Omental fat pad (tissue), 4 donors: ENCODE data around the gene TUBGCP6. TPM values are rescaled to one million over a fixed set of nuclear protein-coding genes. Genes with fewer than 3 reads are reported as not detected.

Experiments used
- ATAC-seq: fragments of 150-250 bp; one replicate; pipeline ENCODE4 v1.9.1; 2016; ENCODE audit warnings: mild to moderate bottlenecking, moderate library complexity; ENCODE audit not compliant: low FRiP score
- DNase-seq: peaks from one replicate; pipeline ENCODE4 v3.0.0-alpha.2; 2019; ENCODE audit warnings: low spot score
- total RNA-seq, 4 donors: library from RNA; depleted of rRNA; stranded (reverse); fragments of >200 nt; gene quantifications; one replicate each; pipeline ENCODE4 v1.1.0, GENCODE V29; 2016
- TF ChIP-seq, protein P1 (sequence below), 3 donors: fragments of 450-650 bp; IDR thresholded peaks; one replicate each; pipeline ENCODE4 v1.5.1; 2016 to 2017; ENCODE audit warnings: antibody characterized with exemption in 3 of 3, mild to moderate bottlenecking in 3 of 3, moderate library complexity in 2 of 3

TUBGCP6 gene
- total RNA-seq, 4 donors from 2014 or later = 32.7 to 52.2 (median 33.5) TPM

DNA sequence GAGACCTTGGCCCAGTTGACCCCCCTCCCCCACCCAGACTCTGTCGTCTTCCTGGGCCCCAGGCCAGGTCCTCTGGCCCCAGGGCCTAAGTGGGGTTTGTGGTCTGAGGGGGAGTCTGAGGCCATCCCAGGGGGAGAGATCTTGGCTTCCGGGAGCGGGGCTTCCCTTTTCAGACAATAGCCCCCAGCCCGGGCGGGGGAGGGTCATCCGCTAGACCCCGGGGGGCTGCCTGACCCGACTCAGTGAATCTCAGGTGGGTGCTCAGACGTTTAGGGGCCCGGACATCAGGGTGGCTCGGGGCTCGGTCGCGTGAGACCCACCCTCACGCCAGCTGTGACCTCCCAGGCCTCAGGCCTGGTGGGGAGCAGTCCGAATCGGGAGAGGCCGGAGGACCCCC lies 24.7 kb upstream of the TUBGCP6 start:
- ATAC-seq (no peak), DNase-seq (no peak)
- TF ChIP-seq, protein P1, sequence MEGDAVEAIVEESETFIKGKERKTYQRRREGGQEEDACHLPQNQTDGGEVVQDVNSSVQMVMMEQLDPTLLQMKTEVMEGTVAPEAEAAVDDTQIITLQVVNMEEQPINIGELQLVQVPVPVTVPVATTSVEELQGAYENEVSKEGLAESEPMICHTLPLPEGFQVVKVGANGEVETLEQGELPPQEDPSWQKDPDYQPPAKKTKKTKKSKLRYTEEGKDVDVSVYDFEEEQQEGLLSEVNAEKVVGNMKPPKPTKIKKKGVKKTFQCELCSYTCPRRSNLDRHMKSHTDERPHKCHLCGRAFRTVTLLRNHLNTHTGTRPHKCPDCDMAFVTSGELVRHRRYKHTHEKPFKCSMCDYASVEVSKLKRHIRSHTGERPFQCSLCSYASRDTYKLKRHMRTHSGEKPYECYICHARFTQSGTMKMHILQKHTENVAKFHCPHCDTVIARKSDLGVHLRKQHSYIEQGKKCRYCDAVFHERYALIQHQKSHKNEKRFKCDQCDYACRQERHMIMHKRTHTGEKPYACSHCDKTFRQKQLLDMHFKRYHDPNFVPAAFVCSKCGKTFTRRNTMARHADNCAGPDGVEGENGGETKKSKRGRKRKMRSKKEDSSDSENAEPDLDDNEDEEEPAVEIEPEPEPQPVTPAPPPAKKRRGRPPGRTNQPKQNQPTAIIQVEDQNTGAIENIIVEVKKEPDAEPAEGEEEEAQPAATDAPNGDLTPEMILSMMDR (IDR thresholded peaks at IDR 0.05) = no peak

DNA sequence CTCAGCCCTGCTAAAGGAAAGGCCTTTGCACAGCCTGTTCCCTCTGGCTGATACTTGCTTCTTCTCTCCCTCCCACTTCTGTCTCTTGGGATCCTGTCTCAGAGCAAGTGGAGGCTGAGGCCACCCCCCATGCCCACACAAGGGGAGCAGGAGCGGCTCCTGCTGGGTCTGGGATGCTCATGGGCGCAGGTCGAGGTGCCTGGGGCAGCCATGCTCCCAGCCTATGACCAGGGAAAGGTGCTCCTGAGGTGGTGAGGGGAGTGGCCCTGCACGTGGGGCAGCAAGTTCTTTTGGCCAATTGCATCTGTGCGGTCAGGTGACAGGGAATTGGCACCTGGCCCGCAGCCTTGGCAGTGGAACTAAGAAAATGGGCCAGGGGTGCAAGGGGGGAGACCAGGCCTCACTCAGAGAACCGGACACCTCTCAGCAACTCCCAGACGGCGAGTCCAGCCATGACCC lies 23.9 kb upstream of the TUBGCP6 start:
- TF ChIP-seq, protein P1 (IDR thresholded peaks at IDR 0.05) = no peak
- DNase-seq (no peak), ATAC-seq (no peak)

DNA sequence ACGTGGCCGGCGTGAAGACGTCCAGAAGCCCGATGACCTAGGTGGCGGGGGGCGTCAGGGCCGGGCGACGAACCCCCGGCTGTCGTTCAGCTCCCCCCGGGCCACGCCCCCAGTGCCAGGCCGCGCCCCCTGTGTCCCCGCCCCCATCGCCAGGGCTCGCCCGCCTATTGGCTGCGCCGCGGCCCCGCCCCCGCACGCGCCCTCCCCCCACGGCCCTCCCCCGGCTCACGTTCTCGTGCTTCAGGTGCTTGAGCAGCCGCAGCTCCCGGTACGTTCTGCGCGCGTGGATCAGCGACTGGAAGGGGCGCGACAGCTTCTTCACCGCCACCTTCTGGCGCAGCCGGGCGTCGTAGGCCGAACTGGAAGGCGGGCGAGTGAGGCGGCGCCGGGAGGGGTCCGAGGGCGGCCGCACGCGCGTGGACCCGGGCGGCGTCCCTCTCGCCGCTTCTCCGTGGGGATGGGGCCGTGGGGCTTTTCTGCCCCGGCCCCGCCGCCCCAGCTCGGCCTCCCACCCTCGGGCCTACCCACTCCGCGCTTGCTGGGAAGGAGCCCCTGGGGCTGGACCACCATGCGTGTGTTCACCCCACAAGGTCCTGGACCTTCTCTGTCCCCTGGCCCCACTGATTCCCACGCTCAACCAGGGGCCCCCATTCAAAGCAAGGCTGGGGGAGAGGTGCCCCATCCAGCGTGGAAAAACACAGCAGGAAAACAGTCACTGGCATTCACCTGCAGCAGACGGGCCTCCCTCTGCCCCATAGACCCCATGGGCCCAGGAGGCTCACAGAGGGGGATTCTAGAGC lies 23.0 kb upstream of the TUBGCP6 start:
- ATAC-seq (no peak), DNase-seq (no peak)
- TF ChIP-seq, protein P1 (IDR thresholded peaks at IDR 0.05) = no peak

DNA sequence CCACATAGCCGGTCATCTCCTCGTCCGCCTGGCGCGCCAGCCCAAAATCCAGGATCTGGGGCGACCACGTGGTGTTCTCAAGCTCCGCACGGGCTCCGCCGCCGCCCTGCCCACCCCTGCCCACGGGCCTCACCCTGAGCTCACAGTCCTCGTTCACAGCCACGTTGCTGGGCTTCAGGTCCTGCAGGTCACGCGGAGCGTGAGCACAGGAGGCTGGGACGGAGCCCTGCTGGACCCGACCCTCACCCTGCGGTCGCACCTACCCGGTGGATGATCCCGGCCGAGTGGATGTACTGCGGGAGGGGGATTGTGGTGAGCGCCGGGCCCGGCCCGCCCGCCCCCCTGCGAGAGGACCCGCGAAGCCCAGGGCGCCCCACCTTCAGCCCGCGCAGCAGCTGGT lies 22.2 kb upstream of the TUBGCP6 start:
- TF ChIP-seq, protein P1 (IDR thresholded peaks at IDR 0.05) = no peak
- ATAC-seq (no peak), DNase-seq (no peak)

DNA sequence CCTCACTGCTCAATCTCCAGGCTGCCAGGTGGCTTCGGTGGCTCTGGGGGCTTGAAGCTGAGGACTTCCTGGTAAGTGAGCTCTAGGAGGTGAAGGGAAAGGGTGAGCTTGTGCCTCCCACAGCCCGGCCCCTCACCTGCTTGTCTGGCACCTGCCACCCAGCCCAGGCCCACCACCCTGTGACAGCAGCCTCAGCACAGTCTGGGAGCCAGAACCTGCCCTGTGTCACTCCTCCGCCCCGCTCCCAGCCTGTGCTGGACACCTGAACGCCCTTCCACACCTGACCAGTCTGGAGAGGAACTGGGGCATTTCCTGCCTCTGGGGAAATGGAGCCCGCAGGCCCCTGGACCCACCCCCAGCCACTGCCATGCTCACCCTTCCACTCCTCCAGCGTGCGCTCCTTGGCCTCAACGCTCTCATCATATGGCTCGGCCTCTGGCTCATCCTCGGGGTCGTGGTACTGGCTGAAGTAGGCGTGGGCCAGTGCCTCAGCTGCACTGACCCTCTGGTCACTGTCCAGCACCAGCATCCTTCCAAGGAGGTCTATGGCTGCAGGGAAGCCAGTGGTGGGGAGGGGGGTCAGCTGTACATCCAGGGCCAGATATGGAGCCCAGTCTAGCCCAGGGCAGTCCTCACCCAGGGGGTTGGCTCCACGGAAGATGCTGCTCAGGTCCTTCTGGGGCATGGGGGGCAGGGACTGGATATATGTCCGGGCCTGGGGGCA lies 20.3 kb upstream of the TUBGCP6 start:
- TF ChIP-seq, protein P1 (IDR thresholded peaks at IDR 0.05) = no peak
- no peak for ATAC-seq

DNA sequence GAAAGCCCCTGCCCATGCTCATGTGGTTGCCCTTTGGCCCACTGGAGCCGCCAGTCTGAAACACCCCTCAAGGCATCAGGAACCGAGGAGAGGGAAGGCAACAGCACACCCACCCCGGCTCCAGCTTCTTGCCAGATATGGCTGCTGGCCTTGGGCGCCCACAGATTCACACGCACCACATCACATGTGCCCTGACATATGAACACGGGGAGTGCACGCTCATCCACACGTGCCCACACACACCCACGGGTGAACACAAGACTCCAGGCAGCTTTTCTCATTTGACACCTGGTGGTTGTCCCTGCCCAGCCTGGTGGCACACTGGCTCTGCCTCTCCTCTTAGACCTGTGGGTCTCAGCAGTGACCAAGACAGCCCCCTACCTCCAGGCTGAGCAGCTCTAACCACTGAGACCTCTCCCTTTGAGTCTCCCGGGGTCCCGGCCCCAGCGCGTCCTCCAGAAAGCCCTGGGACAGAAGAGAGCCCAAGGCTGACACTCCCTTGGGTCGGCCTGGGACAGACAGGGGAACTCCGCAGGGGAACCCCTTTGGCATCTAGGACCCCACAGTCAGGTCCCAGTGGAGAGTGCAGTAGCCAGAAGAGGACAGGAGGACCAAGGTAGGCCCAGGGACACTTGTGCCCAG lies 19.4 kb upstream of the TUBGCP6 start:
- TF ChIP-seq, protein P1 (IDR thresholded peaks at IDR 0.05) = no peak
- DNase-seq (no peak), ATAC-seq (no peak)

More for the DNA sequence above, 20.3 kb upstream of the TUBGCP6 start:
- no peak for DNase-seq
